Activated CD4-positive, alpha-beta T cell treated with anti-CD3 and anti-CD28 coated beads, Interleukin-2, amount 50 U/mL, for 48 hours (primary cell): ENCODE results near the gene TAF6.
A peak's percentile ranks its signal among the peaks of the same experiment; 100 is the strongest.
"Not testable (repeated sequence)": the region's sequence is repeated elsewhere in the genome, so short reads cannot be mapped to it uniquely, and the experiment has no call there.

Source experiments
- DNase-seq, 2 experiments: peaks; one replicate each; pipeline ENCODE4 v3.0.0-alpha.2; 2020

TAF6 gene

DNA sequence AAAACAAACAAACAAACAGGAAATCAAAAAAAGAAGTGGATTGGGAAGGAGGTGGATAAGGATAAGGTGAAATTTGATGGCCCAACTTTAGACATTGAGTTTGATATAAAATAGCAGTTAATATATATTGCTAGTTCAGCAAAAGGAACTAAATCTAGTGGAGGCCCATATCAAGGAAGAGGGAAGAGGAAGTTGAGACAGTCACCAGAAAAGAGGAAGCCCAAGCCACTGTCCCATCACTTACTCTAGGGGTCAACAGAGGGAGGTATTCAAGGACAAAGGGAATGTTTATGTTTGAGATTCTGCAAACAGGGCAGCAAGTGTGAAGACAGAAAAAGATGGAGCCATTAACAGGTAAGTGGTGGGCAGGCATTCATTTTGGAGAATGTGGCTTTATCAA is 33.2 kb upstream of the TAF6 start:
- DNase-seq: no peak

DNA sequence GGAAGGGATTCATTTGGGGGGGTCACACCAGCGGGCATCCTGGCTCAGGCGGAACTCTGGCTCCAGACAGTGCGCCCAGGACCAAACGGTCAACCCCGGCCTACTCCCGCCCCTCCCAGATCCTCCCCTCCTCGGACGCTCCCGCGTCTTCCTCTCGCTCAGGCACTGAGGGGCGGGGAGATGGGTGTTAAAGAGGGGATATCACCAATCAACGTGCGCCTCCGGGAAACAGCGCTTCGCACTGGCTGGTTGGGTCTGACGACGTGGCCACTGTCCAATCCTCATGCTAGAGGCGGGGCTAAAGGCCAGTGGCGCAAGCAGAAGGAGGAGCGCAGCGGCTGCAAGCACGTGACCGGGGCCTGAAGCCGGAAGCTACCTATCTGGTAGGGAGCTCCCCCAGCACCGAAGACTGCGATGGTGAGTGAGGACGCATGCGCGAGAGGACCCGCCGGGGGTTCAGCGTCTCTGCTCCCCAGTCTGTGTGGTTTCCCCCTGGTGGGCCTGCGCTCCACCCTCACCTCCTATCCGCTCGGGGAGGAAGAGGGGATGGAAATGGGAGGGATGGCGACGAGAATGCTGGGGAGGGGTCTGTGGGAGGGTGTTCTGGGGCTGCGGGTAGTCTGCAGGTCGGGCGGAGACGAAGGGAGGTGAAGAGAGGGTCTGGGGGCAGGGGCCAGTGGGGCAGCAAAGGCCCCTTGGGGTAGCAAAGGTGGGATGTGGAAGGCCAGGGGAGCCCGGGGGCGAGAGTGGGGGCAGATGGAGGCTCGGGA is 29.6 kb upstream of the TAF6 start, which contains the start of gene LAMTOR4:
TSS of gene LAMTOR4 (plus strand) at position 360 of the 770 bp plus-strand sequence. CDS start at position 415, 55 bp downstream.
- peak; percentile 98 to 99 for DNase-seq

DNA sequence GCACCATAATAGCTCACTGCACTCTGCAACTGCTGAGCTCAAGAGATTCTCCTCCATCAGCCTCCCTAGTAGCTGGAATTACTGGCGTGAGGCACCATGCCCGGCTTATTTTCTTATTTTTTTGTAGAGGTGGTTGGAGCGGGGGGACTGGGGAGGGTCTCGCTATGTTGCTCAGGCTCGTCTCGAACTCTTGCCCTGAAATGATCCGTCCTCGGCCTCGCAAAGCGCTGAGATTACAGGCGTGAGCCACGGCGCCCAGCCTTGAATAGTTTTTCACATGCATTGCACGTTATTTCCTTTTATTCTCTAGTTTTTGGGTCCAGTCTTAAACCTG is 29.0 kb upstream of the TAF6 start:
- no peak for DNase-seq

DNA sequence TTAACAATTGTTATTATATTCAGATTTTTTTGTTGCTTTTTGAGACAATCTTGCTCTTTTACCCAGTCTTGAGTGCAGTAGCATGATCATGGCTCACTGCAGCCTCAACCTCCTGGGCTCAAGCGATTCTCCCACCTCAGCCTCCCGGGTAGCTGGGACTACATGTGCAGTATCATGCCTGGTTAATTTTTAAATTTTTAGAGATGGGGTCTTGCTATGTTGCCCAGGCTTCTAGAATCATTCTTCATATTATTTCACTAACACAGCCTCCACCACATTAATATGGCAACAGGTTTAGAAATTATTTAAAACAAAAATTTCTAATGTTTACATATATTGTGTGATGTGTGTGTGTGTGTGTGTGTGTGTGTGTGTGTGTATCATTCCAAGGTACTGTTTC is 28.1 kb upstream of the TAF6 start:
- no peak for DNase-seq

DNA sequence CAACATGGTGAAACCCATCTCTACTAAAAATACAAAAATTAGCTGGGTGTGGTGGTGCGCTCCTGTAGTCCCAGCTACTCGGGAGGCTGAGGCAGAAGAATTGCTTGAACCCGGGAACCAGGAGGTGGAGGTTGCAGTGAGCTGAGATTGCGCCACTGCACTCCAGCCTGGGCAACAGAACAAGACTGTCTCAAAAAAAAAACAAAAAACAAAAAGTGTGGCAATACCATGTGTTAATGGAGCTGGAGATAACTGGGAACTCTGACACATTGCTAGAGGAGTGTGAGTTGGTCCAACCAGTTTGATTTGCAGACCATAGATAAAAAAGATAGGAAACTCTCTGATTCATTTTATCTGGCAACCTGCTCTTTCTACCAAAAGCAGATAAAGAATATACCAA is 27.2 kb upstream of the TAF6 start:
- not testable (repeated sequence) for DNase-seq

DNA sequence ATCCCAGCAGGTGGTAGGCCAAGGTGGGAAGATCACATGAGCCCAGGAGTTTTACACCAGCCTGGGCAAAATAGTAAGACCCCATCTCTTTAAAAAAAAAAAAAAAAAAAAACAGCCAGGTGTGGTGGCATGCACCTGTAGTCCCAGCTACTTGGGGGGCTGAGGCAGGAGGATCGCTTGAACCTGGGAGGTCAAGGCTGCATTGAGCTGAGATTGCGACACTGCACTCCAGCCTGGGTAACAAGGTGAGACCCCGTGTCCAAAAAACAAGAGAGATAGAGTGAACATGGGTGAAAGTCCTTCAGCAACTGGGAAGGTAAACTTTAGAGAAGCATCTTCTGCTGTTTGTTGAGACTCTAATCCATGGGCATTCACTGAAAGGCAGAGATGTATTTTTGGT is 23.3 kb upstream of the TAF6 start:
- DNase-seq: no peak

DNA sequence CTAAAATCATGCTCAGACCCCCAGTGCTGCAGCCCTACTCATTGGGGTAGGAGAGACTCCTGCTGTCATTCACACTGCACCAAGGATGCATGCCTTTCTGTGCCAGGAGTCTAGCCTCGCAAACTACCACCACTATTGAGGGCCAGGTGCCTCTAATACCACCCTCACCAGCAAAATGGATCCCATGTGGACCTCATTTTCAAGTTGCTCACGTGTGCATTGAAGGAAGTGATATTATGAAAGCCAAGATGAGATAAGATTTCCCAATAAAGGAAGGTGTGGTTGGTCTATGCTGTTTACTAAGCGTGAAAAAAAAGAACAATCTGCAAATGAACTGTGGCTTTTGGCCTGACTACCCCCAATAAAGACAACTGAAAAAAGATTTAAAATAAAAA is 22.4 kb upstream of the TAF6 start:
- no peak for DNase-seq

DNA sequence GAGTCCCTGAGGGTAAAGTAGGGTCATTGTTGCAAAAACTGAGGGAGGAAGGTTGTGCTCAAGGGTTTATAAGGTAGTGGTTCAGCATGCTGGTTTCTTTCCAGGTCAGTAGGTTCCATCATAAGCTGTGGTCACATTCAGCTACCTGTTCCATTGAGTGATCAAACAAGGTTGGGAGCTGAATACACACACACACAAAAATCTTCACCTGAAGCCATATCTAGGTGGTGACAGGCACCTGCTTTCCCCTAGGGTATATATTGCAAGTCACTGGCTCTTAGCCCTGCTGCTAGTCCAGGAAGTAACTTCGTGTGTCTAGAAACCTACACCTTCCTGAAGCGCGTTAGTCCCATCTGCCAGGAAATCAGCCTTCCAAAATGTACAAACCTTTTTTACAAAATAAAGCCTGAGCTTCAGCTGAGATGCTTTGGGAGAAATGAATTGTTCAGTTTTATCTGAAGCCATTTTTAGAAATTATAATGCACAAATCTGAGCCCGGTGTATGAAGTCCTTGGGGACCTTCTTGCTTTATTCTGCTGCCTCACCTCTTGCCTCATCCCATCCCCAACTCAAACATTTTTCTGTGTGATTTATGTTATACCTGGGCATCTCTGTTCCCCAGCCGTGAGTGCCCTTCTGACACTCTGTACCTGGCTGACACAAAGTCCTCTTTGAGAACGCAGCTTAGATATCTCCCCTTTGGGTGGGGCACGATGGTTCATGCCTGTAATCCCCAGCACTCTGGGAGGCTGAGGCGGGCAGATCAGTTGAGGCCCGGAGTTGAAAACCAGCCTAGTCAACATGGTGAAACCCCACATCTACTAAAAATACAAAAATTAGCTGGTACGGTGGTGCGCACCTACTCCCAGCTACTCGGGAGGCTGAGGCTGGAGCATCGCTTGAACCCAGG is 18.9 kb upstream of the TAF6 start:
- no peak for DNase-seq

DNA sequence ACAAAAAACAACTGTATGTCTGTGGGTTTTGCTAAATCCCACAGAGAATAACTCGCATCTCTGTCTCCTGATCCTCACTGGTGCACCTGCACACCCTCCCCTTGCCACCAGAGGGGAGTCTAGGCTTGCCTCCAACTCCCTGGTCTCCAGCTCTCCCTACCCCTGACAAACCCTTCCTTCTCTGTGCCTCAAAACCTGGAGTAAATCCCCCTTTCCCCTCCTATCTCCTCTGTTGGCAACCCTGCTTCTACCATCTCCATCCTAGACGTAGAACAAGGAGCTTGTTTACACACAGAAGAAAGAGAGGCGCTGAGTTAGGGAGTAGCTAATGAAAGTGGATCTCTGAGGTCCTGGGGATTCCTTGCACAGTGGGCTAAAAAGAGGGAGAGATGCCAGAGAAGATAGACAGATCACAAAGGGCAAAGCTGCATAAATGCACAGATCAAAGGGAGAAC is 13.6 kb upstream of the TAF6 start:
- DNase-seq: peak; percentile 70 to 74

DNA sequence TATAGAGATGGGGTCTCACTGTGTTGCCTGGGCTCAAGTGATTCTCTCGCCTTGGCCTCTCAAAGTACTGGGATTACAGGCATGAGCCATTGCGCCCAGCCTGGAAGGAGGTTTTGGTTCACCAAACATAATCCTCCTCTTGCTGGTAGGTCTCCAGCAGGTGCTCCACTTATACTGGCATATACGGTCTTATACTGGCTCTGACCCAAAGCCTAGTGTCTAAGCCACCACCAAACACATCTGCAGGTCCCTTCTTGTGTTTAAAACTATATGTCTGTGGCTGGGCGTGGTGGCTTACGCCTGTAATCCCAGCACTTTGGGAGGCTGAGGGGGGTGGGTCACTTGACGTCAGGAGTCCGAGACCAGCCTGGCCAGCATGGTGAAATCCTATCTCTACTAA is 13.0 kb upstream of the TAF6 start:
- no peak for DNase-seq

DNA sequence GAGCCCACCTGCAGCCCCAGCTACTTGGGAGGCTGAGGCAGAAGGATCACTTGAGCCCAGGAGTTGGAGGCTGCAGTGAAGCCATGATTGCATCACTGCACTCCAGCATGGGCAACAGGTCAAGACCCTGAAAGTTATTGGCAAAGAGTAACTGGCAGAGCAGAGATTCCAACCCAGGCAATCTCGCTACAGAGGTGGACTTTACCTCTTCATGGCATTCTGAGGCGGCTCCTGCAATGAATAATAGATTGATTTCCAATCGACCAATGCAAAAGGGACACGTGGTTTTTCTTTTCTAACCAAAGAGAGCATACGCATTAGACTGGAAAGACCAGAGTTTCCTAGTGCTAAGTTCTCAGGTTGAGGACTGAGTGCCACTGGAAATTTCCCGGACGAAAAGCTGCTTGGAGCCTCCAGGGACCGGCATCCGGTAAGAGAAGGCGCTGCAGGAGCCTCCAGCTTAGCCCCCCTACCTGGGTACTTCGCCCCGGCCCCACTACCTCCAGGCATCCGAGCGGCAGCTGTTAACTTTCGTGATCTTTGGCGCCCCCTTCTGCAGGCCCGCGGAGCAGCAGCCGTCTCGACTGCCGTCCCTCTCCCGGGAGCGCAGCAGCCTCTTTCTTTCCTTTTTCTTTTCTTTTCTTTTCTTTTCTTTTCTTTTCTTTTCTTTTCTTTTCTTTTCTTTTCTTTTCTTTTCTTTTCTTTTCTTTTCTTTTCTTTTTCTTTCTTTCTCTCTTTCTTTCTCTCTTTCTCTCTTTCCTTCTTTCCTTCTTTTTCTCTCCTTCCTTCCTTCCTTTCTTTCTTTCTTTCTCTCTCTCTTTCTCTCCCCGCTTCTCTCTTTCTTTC is 11.7 kb upstream of the TAF6 start:
- DNase-seq: peak; percentile 90 to 93

DNA sequence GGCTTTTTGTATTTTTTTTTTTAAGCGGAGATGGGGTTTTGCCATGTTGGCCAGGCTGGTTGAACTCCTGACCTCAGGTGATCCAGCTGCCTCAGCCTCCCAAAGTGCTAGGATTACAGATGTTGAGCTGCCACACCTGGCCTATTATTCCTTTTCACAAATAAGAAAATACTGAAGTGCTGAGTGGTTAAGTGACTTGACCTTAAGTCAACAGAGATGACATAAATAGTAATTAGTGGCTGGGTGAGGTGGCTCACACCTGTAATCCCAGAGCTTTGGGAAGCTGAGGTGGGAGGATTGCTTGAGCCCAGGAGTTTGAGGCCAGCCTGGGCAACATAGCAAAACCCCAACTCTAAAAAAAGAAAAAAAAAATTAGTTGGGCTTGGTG is 11.1 kb upstream of the TAF6 start:
- not testable (repeated sequence) for DNase-seq

DNA sequence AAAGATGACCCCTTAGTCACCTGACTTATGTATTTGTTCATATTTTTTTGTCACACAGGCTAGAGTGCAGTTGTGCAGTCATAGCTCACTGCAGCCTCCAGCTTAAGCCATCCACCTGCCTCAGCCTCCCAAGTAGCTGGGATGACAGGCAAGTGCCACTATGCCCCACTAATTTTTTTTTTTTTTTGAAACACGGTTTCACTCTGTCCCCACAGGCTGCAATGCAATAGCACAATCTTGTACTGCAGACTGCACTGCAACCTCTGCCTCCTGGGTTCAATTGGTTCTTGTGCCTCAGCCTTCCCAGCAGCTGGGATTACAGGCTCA is 9.4 kb upstream of the TAF6 start:
- no peak for DNase-seq

DNA sequence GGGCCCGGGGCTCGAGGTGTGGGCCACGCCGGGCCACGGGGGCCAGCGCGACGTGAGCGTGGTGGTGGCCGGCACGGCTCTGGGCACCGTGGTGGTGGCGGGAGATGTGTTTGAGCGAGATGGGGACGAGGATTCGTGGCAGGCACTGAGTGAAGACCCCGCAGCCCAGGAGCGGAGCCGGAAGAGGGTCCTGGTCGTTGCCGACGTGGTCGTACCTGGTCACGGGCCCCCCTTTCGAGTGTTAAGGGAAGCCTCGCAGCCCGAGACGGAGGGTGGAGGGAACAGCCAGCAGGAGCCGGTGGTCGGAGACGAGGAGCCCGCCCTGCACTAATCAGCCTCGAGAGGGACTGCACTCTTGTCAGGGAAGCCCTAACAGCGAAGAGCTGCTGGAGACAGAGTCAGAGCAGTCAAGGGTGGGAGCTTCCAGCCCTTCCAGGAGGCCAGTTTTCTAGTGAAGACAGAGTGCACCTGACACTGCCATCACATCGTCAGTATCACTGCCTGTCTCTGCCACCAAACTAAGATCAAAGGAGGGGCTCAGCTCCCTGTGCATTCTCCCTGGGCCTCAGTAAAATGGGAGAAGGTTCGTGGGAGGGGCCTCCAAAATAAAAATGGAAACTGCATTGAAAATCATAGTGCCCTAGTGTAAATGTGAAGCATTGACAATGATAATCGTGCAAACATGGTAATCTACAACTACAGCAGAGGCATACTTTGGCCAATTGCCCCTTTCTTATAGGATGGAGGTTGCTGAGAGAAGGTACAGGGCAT is 8.9 kb upstream of the TAF6 start:
- peak; percentile 34 to 36 for DNase-seq

DNA sequence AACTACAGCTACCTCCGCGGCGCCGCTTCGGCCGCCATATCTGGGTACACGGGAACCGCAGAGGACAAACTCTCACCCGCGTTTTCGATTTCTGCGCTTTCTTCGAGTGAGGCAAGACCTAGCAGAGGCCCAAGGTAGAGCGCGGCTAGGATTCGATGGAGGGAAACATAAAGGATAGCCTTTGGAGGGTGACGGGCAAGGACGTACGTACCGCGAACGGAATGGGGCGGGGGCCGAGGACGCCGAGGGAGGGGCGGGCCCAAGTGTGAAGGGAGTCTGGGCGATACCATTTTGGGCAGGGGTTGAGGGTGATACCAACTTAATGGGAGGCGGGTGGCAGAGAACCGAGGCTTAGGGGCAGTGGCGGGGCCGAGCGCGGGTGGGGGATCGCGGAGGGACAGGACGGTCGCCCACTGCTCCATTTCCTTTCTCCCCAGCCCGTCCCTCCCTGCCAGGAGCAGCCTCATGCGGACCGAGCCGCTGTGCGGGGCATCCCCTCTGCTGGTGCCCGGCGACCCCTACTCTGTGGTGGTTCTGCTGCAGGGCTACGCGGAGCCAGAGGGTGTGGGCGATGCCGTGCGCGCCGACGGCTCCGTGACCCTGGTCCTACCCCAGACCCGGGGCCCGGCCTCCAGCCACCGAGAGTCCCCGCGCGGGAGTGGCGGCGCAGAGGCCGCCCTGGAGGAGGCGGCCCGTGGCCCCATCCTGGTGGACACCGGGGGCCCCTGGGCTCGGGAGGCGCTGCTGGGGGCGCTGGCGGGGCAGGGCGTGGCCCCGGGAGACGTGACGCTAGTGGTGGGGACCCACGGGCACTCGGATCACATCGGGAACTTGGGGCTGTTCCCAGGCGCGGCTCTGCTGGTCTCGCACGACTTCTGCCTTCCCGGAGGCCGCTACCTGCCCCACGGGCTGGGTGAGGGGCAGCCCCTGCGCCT is 8.0 kb upstream of the TAF6 start, which contains the start of gene MBLAC1:
TSS of gene MBLAC1 (plus strand) at position 37 of the 935 bp plus-strand sequence. CDS start at position 466, 429 bp downstream.
- peak; percentile 92 to 94 for DNase-seq

DNA sequence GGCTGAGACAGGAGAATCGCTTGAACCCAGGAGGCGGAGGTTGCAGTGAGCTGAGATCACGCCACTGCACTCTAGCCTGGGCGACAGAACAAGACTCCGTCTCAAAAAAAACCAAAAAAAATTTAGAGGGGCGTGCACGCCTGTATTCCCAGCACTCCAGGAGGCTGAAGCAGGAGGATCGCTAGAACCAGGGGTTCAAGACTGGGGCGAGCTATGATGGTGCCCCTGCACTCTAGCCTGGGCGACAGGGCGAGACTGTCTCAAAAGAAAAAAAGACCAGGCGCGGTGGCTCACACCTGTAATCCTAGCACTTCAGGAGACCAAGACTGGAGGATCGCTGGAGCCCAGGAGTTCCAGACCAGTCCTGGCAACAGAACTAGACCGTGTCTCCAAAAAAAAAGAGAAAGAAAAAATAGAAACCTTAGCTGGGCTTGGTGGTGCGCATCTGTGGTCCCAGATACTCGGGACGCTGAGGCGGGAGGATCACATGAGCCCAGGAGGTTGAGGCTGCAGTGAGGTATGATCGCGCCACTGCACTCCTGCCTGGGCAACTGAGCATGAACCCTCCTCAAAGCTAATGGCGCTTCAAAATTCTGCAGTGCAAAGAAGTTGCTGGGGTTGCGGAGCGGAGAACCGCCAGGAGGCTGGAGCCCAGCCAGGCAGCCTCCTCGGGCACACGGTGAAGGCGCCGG is 7.2 kb upstream of the TAF6 start:
- DNase-seq: no peak

DNA sequence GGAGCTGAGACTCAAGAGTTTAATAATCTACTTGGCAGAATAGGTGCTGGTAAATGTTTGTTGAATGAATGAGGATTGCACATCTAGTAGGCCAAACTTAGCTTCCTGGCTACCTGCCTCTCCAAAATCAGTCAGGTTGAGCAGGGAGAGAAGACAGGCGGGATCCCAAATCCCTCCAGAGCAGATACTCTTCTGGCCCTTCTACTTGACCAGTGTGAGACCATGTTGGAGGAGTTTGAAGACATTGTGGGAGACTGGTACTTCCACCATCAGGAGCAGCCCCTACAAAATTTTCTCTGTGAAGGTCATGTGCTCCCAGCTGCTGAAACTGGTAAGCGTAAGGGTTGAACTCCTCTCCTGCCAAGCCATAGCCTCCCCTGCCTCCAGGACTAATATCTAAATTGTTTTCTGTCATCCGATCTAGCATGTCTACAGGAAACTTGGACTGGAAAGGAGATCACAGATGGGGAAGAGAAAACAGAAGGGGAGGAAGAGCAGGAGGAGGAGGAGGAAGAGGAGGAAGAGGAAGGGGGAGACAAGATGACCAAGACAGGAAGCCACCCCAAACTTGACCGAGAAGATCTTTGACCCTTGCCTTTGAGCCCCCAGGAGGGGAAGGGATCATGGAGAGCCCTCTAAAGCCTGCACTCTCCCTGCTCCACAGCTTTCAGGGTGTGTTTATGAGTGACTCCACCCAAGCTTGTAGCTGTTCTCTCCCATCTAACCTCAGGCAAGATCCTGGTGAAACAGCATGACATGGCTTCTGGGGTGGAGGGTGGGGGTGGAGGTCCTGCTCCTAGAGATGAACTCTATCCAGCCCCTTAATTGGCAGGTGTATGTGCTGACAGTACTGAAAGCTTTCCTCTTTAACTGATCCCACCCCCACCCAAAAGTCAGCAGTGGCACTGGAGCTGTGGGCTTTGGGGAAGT is 5.4 kb upstream of the TAF6 start:
- DNase-seq: no peak

DNA sequence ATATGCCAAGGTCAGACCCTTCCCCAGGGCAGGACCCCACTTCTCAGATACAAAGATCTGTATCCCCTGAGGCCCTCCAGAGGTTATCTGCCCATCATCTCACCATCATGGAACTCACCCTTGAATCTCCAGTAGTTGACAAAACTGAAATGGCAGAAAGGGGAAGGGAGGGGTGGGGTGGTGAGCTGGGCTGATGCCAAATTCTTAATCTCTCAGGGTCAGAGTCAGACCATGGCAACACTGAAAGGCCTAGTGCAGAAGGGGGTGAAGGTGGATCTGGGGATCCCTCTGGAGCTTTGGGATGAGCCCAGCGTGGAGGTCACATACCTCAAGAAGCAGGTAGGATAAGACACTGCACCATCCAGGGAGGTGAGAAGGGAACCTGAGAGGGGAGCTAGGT is 3.4 kb upstream of the TAF6 start:
- no peak for DNase-seq

DNA sequence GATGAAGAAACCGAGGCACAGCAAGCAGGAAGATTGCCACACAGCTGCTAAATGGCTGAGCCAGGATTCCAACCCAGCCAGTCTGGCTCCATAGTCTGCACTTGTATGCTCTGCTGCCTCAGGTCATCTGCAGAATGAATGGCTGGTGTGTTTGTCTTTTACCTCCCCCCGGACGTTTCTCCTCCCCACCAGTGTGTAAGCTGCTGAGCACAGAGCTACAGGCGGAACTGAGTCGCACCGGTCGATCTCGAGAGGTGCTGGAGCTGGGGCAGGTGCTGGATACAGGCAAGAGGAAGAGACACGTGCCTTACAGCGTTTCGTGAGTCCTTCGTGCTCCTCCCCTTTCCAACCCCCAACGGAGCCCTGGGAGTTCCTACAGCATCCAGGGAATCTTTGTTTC is 2.9 kb upstream of the TAF6 start:
- no peak for DNase-seq

DNA sequence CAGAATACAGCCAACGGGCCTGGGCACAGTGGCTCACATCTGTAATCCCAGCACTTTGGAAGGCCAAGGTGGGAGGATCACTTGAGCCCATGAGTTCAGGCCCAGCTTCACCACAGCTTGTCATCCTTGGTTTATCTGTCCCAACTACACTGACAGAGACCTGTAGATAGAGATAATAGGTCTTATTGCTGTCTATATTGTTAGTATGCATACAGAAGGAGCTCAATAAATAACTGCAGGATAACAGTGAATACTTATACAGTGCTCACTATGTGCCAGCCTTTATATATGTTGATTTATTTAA is 1.5 kb upstream of the TAF6 start:
- DNase-seq: no peak
